Colonic mucosa (tissue), 4 donors: ENCODE measurements around the gene EDRF1. TPM values are rescaled to one million over a fixed set of nuclear protein-coding genes. Genes with fewer than 3 reads are reported as not detected.

Experiments
- DNase-seq: peaks from one replicate; pipeline ENCODE4 v3.0.0-alpha.2; 2020
- H3K27ac ChIP-seq: fragments of 200-600 bp; one replicate; pipeline ENCODE4 v1.8.0; 2021
- H3K27me3 ChIP-seq: fragments of 200-600 bp; one replicate; pipeline ENCODE4 v1.8.0; 2021
- H3K36me3 ChIP-seq: fragments of 200-600 bp; one replicate; pipeline ENCODE4 v1.8.0; 2021
- H3K4me1 ChIP-seq: fragments of 200-600 bp; one replicate; pipeline ENCODE4 v1.8.0; 2021; ENCODE audit warnings: mild to moderate bottlenecking
- H3K4me3 ChIP-seq: fragments of 200-600 bp; one replicate; pipeline ENCODE4 v1.8.0; 2021
- H3K9ac ChIP-seq, 2 donors: one replicate each; pipeline ENCODE4 v1.7.0; 2013; ENCODE audit warnings: control low read depth in 2 of 2, low read depth in 2 of 2, low read length in 2 of 2
- H3K9me3 ChIP-seq: fragments of 200-600 bp; one replicate; pipeline ENCODE4 v1.8.0; 2021
- intact Hi-C: fragments of 100-400 bp; cut with DNase I; formaldehyde crosslinking; loops from one replicate; pipeline ENCODE4 v1.14.1; 2022
- total RNA-seq, 2 donors: library from RNA; stranded (reverse); fragmentation: NEBNext Ultra II Directional in 1 of 2; extraction: Animal tissue kit (Norgen Biotek cat#: 25700) in 1 of 2; gene quantifications; one replicate each; pipeline ENCODE4 v1.2.1, GENCODE V29; 2021
- TF ChIP-seq, protein P1 (sequence below): fragments of 200-600 bp; IDR thresholded peaks from one replicate; pipeline ENCODE4 v1.8.0; 2022; ENCODE audit warnings: antibody characterized with exemption, mild to moderate bottlenecking
- donor health status: healthy.
- donor health status: DM: no; HTN: no; CAD: no.
- donor health status: DM: no; HTN: no; CAD: no.

The EDRF1 gene
- total RNA-seq, 2 donors from 2014 or later = 16.4 to 20.4 TPM

DNA sequence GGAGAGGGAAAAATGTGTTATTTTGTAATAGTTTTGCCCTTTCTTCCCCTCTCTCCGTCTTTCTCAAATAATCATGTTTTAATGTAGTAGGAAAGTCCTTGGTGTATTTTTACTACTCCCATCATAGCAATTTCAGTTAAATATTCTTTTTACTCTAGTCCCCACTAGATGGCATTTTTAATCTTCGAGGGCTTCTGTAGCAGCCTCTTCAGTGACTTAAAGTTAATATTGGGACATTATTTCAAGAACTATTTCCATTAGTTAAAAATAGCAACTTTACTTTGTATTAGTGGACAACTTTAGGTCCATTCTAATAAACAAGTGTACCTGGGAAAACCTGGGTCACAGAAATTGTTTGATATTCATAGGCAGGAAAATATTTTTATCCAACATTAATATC, 23.0 kb downstream of the EDRF1 start:
- H3K36me3 ChIP-seq = peaks cover 12% of the 10 kb centered on the region
- TF ChIP-seq, protein P1, sequence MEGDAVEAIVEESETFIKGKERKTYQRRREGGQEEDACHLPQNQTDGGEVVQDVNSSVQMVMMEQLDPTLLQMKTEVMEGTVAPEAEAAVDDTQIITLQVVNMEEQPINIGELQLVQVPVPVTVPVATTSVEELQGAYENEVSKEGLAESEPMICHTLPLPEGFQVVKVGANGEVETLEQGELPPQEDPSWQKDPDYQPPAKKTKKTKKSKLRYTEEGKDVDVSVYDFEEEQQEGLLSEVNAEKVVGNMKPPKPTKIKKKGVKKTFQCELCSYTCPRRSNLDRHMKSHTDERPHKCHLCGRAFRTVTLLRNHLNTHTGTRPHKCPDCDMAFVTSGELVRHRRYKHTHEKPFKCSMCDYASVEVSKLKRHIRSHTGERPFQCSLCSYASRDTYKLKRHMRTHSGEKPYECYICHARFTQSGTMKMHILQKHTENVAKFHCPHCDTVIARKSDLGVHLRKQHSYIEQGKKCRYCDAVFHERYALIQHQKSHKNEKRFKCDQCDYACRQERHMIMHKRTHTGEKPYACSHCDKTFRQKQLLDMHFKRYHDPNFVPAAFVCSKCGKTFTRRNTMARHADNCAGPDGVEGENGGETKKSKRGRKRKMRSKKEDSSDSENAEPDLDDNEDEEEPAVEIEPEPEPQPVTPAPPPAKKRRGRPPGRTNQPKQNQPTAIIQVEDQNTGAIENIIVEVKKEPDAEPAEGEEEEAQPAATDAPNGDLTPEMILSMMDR = no peak

DNA sequence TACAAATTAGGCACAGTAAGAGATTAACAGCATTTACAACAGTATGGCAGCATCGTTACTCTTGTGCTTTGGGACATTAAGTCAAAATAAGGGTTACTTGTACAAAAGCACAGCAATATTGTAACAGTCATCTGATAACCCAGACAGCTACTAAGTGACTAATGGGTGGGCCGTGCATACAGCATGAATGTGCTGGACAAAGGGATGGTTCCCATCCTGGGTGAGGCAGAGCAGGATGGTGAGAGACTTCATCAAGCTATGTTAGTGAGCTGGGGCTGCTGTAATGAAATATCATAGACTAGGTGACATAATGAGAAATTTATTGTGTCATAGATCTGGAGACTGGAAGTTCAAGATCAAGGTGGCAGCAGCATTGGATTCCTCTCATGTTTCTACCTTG, 25.4 kb downstream of the EDRF1 start:
- H3K4me1 ChIP-seq = no peaks in the 10 kb centered on the region
- peaks cover 7% of the 10 kb centered on the region for H3K36me3 ChIP-seq
- no peaks in the 10 kb centered on the region for H3K27me3 ChIP-seq
- H3K4me3 ChIP-seq = no peak overlapping the region
- TF ChIP-seq, protein P1 = no peak
- H3K27ac ChIP-seq = no peak overlapping the region
- no peak for DNase-seq
- intact Hi-C loops = no loop called here
- H3K9ac ChIP-seq = no peak overlapping the region
- no peaks in the 10 kb centered on the region for H3K9me3 ChIP-seq

More for the DNA sequence above, 23.0 kb downstream of the EDRF1 start:
- Histone ChIP-seq H3K27ac (no peak overlapping the region), H3K9me3 (no peaks in the 10 kb centered on the region), H3K4me3 (no peak overlapping the region), H3K9ac (no peak overlapping the region), H3K4me1 (no peaks in the 10 kb centered on the region), H3K27me3 (no peaks in the 10 kb centered on the region)
- DNase-seq = no peak
- intact Hi-C loops = no loop called here

DNA sequence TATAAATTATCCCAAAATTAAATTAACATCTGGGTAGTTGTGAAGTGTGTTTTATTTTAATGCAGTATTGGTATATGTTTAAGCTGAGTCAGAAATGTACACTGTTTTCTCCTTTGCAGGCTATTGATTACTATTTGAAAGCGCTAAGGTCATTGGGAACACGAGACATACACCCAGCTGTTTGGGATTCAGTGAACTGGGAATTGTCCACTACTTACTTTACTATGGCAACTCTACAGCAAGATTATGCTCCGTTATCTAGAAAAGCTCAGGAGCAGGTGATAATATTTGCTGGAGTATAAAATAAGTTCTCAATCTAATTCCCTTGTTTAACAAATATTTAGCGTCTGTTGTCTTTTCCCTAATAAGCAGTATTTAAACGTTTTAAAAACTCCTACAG, 27.9 kb downstream of the EDRF1 start:
- Histone ChIP-seq H3K27me3 (no peaks in the 10 kb centered on the region), H3K4me1 (no peaks in the 10 kb centered on the region), H3K9ac (no peak overlapping the region), H3K36me3 (peaks cover 17% of the 10 kb centered on the region), H3K27ac (no peak overlapping the region), H3K9me3 (no peaks in the 10 kb centered on the region), H3K4me3 (no peak overlapping the region)
- TF ChIP-seq, protein P1 = no peak
- intact Hi-C loops = no loop called here
- no peak for DNase-seq

DNA sequence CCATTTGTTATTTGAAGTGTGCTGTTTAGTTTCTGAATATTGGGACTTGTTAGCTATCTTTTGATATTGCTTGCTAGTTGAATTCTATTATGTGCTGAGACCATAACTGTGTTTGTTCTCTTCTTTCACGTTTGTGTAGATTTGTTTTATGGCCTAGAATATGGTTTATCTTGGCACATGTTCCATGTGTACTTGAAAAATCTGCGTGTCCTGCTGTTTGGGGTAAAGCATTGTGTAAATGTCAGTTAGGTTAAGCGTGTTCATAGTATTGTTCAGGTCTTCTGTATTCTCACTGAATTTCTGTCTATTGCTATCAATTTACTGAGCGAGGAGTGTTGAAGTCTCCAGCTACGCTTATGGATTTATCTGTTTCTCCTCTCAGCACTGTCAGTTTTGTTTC, 36.7 kb downstream of the EDRF1 start:
- H3K4me3 ChIP-seq = no peak overlapping the region
- DNase-seq = no peak
- H3K4me1 ChIP-seq = no peaks in the 10 kb centered on the region
- H3K27me3 ChIP-seq = no peaks in the 10 kb centered on the region
- peaks cover 16% of the 10 kb centered on the region for H3K36me3 ChIP-seq
- H3K27ac ChIP-seq = no peak overlapping the region
- H3K9me3 ChIP-seq = no peaks in the 10 kb centered on the region
- H3K9ac ChIP-seq = no peak overlapping the region
- intact Hi-C loops = no loop called here
- TF ChIP-seq, protein P1 = no peak

DNA sequence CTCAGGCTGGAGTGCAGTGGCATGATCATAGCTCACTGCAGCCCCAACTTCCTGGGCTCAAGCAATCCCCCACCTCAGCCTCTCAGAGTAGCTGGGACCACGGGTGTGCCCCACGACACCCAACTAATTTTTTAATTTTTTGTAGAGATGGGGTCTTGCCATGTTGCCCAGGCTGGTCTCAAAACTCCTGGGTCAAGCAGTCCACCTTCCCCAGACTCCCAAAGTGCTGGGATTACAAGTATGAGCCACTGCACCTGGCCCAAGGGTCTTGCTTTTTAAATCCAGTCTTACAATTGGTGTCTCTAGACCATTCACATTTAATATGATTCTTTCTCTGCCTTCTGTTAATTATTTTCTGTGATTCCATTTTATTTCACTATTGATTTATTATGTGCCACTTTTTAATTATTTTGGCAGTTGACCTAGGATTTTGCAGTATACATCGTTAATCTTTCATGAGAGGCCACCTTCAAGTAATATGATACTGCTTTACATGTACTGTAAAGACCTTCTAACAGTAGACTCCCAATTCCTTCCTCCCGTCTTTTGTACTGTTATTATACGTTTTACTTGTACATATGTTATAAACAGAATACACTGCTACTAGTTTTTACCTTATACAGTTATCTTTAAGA, 37.5 kb downstream of the EDRF1 start:
- intact Hi-C loops = no loop called here

More for the DNA sequence above, 37.5 kb downstream of the EDRF1 start:
- TF ChIP-seq, protein P1 = no peak
- H3K9ac ChIP-seq = no peak overlapping the region
- no peak overlapping the region for H3K27ac ChIP-seq
- peaks cover 9% of the 10 kb centered on the region for H3K36me3 ChIP-seq
- H3K27me3 ChIP-seq = no peaks in the 10 kb centered on the region
- H3K4me3 ChIP-seq = no peak overlapping the region
- H3K4me1 ChIP-seq = no peaks in the 10 kb centered on the region
- no peak for DNase-seq
- no peaks in the 10 kb centered on the region for H3K9me3 ChIP-seq
